Endothelial cell of umbilical vein (primary cell): ENCODE results near the gene COA7. TPM values are rescaled to one million over a fixed set of nuclear protein-coding genes. Genes with fewer than 3 reads are reported as not detected.

Experiments
- BruUV-seq: library from RNA; stranded (reverse); fragments of 400-500 nt; replicated peaks from 2 replicates; lab custom pipeline; 2021; lab: Mats Ljungman, UMichigan
- CTCF ChIA-PET: fragments of 300-600, 350-600 bp; sonication (Branson Sonifier 250); formaldehyde crosslinking; loops from one replicate; lab custom pipeline; 2021; ENCODE audit warnings: antibody characterized with exemption, inconsistent platforms; lab: Charles Lee
- POLR2A ChIA-PET: fragments of 300-600, 350-600 bp; sonication (Branson Sonifier 250); formaldehyde crosslinking; loops from one replicate; lab custom pipeline; 2021; ENCODE audit warnings: antibody characterized with exemption, inconsistent platforms; lab: Charles Lee
- DNase-seq: peaks from one replicate; pipeline ENCODE4 v3.0.0-alpha.2; 2011; ENCODE audit warnings: low read depth, low spot score
- FAIRE-seq: peaks from 2 replicates; lab custom pipeline; 2011; peaks lifted over from hg19 to GRCh38; lab: Jason Lieb, UNC
- H2AFZ ChIP-seq: 2 replicates; pipeline ENCODE4 v1.6.0; 2012; ENCODE audit warnings: low read depth, low read length, control low read depth, inconsistent platforms
- H3K27ac ChIP-seq: 2 replicates; pipeline ENCODE4 v1.5.1; 2011; ENCODE audit warnings: low read depth, mild to moderate bottlenecking, control low read depth, low read length, moderate library complexity; ENCODE audit not compliant: insufficient read depth
- H3K27me3 ChIP-seq, 2 experiments: 2 replicates each; pipeline versions ENCODE4 v1.6.0 to v1.6.1; 2011; ENCODE audit warnings: low read length in 2 of 2, mixed read lengths in 1 of 2; ENCODE audit not compliant: control insufficient read depth in 2 of 2, insufficient read depth in 2 of 2
- H3K36me3 ChIP-seq, 2 experiments: 2 replicates in 1 of 2; 3 replicates in 1 of 2; pipeline ENCODE4 v1.5.1; 2011; ENCODE audit warnings: low read length in 2 of 2, mild to moderate bottlenecking in 1 of 2, moderate library complexity in 1 of 2; ENCODE audit not compliant: control insufficient read depth in 2 of 2, insufficient read depth in 2 of 2; ENCODE audit errors: extremely low read depth in 1 of 2
- H3K4me1 ChIP-seq: 3 replicates; pipeline ENCODE4 v1.5.1; 2011; ENCODE audit warnings: mild to moderate bottlenecking, low read length; ENCODE audit not compliant: control insufficient read depth, insufficient read depth; ENCODE audit errors: extremely low read depth
- H3K4me2 ChIP-seq: 2 replicates; pipeline ENCODE4 v1.6.1; 2011; ENCODE audit warnings: low read length, control low read depth, mixed read lengths; ENCODE audit not compliant: insufficient read depth
- H3K4me3 ChIP-seq, 3 experiments: fragments of 200-600 bp in 1 of 3; sonication (generic), shearing (Covaris generic) in 1 of 3; replicated peaks in 1 of 3; 2 replicates each; pipeline ENCODE4 v1.5.1; 2011 to 2016; ENCODE audit warnings: control low read depth in 3 of 3, low read length in 3 of 3, mild to moderate bottlenecking in 2 of 3, inconsistent platforms in 1 of 3, low read depth in 1 of 3, moderate library complexity in 1 of 3; ENCODE audit not compliant: insufficient read depth in 1 of 3
- H3K79me2 ChIP-seq: 2 replicates; pipeline ENCODE4 v1.6.0; 2012; ENCODE audit warnings: low read length, inconsistent platforms; ENCODE audit not compliant: control insufficient read depth, insufficient read depth
- H3K9ac ChIP-seq: replicated peaks from 2 replicates; pipeline ENCODE3; 2011; ENCODE audit warnings: low read length, control low read depth; ENCODE audit not compliant: insufficient read depth; ENCODE audit errors: extremely low read depth
- H3K9me1 ChIP-seq: replicated peaks from 3 replicates; pipeline ENCODE4 v1.6.0; 2011; ENCODE audit warnings: mild to moderate bottlenecking, low read length; ENCODE audit not compliant: control insufficient read depth, insufficient read depth; ENCODE audit errors: extremely low read depth
- H3K9me3 ChIP-seq: replicated peaks from 2 replicates; pipeline ENCODE4 v1.5.1; 2012; ENCODE audit warnings: low read length, inconsistent platforms; ENCODE audit not compliant: control insufficient read depth, insufficient read depth
- H4K20me1 ChIP-seq: replicated peaks from 2 replicates; pipeline ENCODE3; 2011; ENCODE audit warnings: mild to moderate bottlenecking, low read length; ENCODE audit not compliant: control insufficient read depth, insufficient read depth; ENCODE audit errors: extremely low read depth
- CTCF ChIP-seq, 2 donors: IDR thresholded peaks; 1 replicate in 1 of 2; 2 replicates in 1 of 2; pipeline ENCODE4 v1.5.1; 2011; ENCODE audit warnings: low read length in 2 of 2, mild to moderate bottlenecking in 2 of 2, moderate library complexity in 2 of 2, control low read depth in 1 of 2, inconsistent platforms in 1 of 2, low read depth in 1 of 2; ENCODE audit not compliant: insufficient read depth in 1 of 2; ENCODE audit errors: extremely low read depth in 1 of 2
- EZH2 ChIP-seq: IDR thresholded peaks from 2 replicates; pipeline ENCODE4 v1.6.1; 2012; ENCODE audit warnings: borderline replicate concordance, low read depth, mild to moderate bottlenecking, moderate library complexity, low read length, inconsistent platforms; ENCODE audit not compliant: severe bottlenecking
- FOS ChIP-seq: IDR thresholded peaks from 2 replicates; pipeline ENCODE4 v1.6.1; 2011; ENCODE audit warnings: mild to moderate bottlenecking, low read length, moderate library complexity, borderline replicate concordance; ENCODE audit not compliant: insufficient read depth
- GATA2 ChIP-seq: IDR thresholded peaks from 2 replicates; pipeline ENCODE4 v1.7.0; 2011; ENCODE audit warnings: low read depth, mild to moderate bottlenecking, moderate library complexity, mixed read lengths, low read length; ENCODE audit not compliant: insufficient read length, insufficient read depth
- MAX ChIP-seq: IDR thresholded peaks from 2 replicates; pipeline ENCODE4 v1.6.1; 2011; ENCODE audit not compliant: insufficient read depth, insufficient read length
- POLR2A ChIP-seq: IDR thresholded peaks from 2 replicates; pipeline ENCODE4 v1.6.1; 2012; ENCODE audit warnings: low read depth, mild to moderate bottlenecking, control low read depth, low read length
- POLR2AphosphoS5 ChIP-seq: IDR thresholded peaks from 2 replicates; pipeline ENCODE4 v1.6.1; 2012; ENCODE audit warnings: low read depth, mild to moderate bottlenecking, control low read depth, low read length, moderate library complexity; ENCODE audit not compliant: insufficient read depth
- dilution Hi-C: fragments of 300-500 bp; cut with MboI; formaldehyde crosslinking; loops from one replicate; pipeline ENCODE4 v1.15.0; 2019; ENCODE audit warnings: low sequenced_read_pairs; ENCODE audit not compliant: extremely low pct_ligation_motif_present
- intact Hi-C: fragments of 100-400 bp; cut with micrococcal nuclease; formaldehyde crosslinking; loops from one replicate; pipeline ENCODE4 v1.10.0; 2022
- polyA plus RNA-seq, 4 experiments: library from polyadenylated mRNA; depleted of rRNA in 3 of 4; stranded (reverse) in 3 of 4; unstranded in 1 of 4; fragments of >200 nt; gene quantifications; 2 replicates each; pipeline versions ENCODE4 v1.2.1 to v1.2.3, GENCODE V29; 2011 to 2012; ENCODE audit warnings: missing spikeins in 1 of 4
- total RNA-seq: library from RNA; stranded (reverse); gene quantifications from 2 replicates; pipeline ENCODE4 v1.2.3, GENCODE V29; 2021

The COA7 gene
- total and polyA plus RNA-seq, 2 donors (not counting 3 experiments of a cell fraction or from before 2014, with no cell fraction given) = 11.7 to 28.6 TPM

DNA sequence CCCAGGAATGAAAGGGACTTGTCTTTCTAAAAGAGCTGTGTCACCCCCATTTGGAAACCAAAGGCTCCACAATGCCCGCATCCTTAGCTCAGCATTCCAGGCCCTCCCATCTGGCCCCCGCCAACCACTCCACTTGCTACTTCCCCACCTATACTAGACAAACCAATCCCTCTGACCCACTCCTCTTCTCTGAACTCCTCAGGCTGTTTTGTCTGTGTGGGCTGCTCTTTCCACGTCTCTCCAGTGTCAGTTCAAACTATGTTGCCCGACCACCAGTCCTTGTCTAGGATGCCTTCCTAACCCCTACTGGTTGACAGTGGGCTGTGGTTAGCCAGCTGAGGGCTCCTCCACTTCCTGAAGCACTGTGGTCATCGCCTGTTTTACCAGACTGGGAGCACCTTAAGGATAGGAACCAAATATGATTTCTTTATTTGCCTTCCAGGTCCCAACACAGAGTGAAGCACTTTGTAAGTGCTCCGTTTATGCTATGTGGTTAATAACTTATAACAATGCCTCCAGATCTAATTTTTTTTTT, 8.1 kb upstream of the COA7 start:
- Histone ChIP-seq H3K9ac (no peak overlapping the region), H3K27ac (no peak overlapping the region), H3K79me2 (no peaks in the 10 kb centered on the region), H3K36me3 (no peaks in the 10 kb centered on the region), H3K27me3 (peaks cover 0 to 9% of the 10 kb centered on the region in 2 experiments), H3K4me1 (peaks cover 2% of the 10 kb centered on the region), H2AFZ (no peak overlapping the region), H4K20me1 (no peaks in the 10 kb centered on the region), H3K4me2 (no peak overlapping the region), H3K4me3 (no peak overlapping the region), H3K9me3 (no peaks in the 10 kb centered on the region), H3K9me1 (no peaks in the 10 kb centered on the region)
- CTCF ChIA-PET = no interaction called here
- TF ChIP-seq MAX = no peak
- no peak for TF ChIP-seq POLR2AphosphoS5
- no peak for TF ChIP-seq CTCF (IDR thresholded peaks at IDR 0.05; ENCODE audit: extremely low read depth in 1 of 2, insufficient read depth in 1 of 2, low read depth in 1 of 2, low read length in 2 of 2)
- no peak for TF ChIP-seq GATA2
- TF ChIP-seq FOS = no peak
- no peak for TF ChIP-seq EZH2
- no peak for TF ChIP-seq POLR2A
- dilution Hi-C loops = no loop called here
- POLR2A ChIA-PET = no interaction called here
- DNase-seq = no peak
- intact Hi-C loops = no loop called here
- FAIRE-seq = no peak
- BruUV-seq = no TSS peak
